Left lung (tissue), 10 donors: ENCODE measurements around the gene IL19. TPM values are rescaled to one million over a fixed set of nuclear protein-coding genes. Genes with fewer than 3 reads are reported as not detected.

Experiments
- ATAC-seq: fragments of 200-7000 bp; cut with Tn5 transposase; one replicate; pipeline ENCODE4 v1.9.1; 2020; ENCODE audit warnings: moderate library complexity
- DNase-seq, 4 donors: peaks; one replicate each; pipeline ENCODE4 v3.0.0-alpha.2; 2013 to 2020
- H3K27ac ChIP-seq, 2 donors: fragments of 200-600 bp; sonication (generic) in 1 of 2; one replicate each; pipeline versions ENCODE4 v1.5.0 to v1.8.0; 2020 to 2021
- H3K27me3 ChIP-seq, 2 donors: fragments of 200-600 bp; sonication (generic) in 1 of 2; one replicate each; pipeline versions ENCODE4 v1.5.0 to v1.8.0; 2020 to 2021
- H3K36me3 ChIP-seq, 2 donors: fragments of 200-600 bp; sonication (generic) in 1 of 2; one replicate each; pipeline versions ENCODE4 v1.5.0 to v1.8.0; 2020 to 2021
- H3K4me1 ChIP-seq, 2 donors: fragments of 200-600 bp; one replicate each; pipeline ENCODE4 v1.8.0; 2021
- H3K4me3 ChIP-seq, 2 donors: fragments of 200-600 bp; sonication (generic) in 1 of 2; one replicate each; pipeline versions ENCODE4 v1.5.0 to v1.8.0; 2020 to 2021; ENCODE audit warnings: mild to moderate bottlenecking in 1 of 2
- H3K9me3 ChIP-seq, 2 donors: fragments of 200-600 bp; sonication (generic) in 1 of 2; one replicate each; pipeline versions ENCODE4 v1.5.0 to v1.8.0; 2020 to 2021
- CTCF ChIP-seq, 2 donors: fragments of 200-600 bp; sonication (generic) in 1 of 2; IDR thresholded peaks; one replicate each; pipeline versions ENCODE4 v1.5.0 to v1.8.0; 2021; ENCODE audit warnings: antibody characterized with exemption in 2 of 2
- intact Hi-C, 2 donors: fragments of 100-400 bp; cut with DNase I; formaldehyde crosslinking; loops; one replicate each; pipeline versions ENCODE4 v1.11.2 to v1.14.2; 2022
- polyA plus RNA-seq, 6 donors: library from polyadenylated mRNA; unstranded; fragments of 120-200 nt; gene quantifications; one replicate each; pipeline ENCODE4 v1.2.1, GENCODE V29; 2013; ENCODE audit not compliant: insufficient read length in 6 of 6
- total RNA-seq, 2 donors: library from RNA; stranded (reverse); fragmentation: NEBNext Ultra II Directional; extraction: Animal tissue kit (Norgen Biotek cat#: 25700); gene quantifications; one replicate each; pipeline ENCODE4 v1.2.1, GENCODE V29; 2021
- donor health status: DM: no; HTN: yes; CAD: no.
- donor health status: DM: no; HTN: no; CAD: no.

The IL19 gene
- total and polyA plus RNA-seq, 8 donors = not detected

GRCh38 chr1:206729050-206729449, 41.5 kb upstream of the IL19 start:
- H3K4me3 ChIP-seq = no peak overlapping the region
- no peaks in the 10 kb centered on the region for H3K27me3 ChIP-seq
- H3K4me1 ChIP-seq = peaks cover 13 to 47% of the 10 kb centered on the region in 2 donors
- ATAC-seq (no peak), DNase-seq (no peak)
- H3K9me3 ChIP-seq = no peaks in the 10 kb centered on the region
- no peak overlapping the region for H3K27ac ChIP-seq
- intact Hi-C loops = loop anchor here in 1 of 2 donors (5.0 kb wide), 1 partner anchor 188 kb away; no protein-coding TSS in a partner anchor
- peaks cover 5 to 56% of the 10 kb centered on the region in 2 donors for H3K36me3 ChIP-seq
- no peak for TF ChIP-seq CTCF (IDR thresholded peaks at IDR 0.05)

GRCh38 chr1:206729507-206729906, 41.1 kb upstream of the IL19 start:
- no peak for DNase-seq
- Histone ChIP-seq H3K27me3 (no peaks in the 10 kb centered on the region), H3K9me3 (no peaks in the 10 kb centered on the region), H3K4me3 (no peak overlapping the region), H3K27ac (no peak overlapping the region), H3K4me1 (peaks cover 11 to 46% of the 10 kb centered on the region in 2 donors), H3K36me3 (peaks cover 5 to 60% of the 10 kb centered on the region in 2 donors)
- ATAC-seq = no peak
- TF ChIP-seq CTCF (IDR thresholded peaks at IDR 0.05) = no peak
- intact Hi-C loops = loop anchor here in 1 of 2 donors (5.0 kb wide), 1 partner anchor 188 kb away; no protein-coding TSS in a partner anchor

GRCh38 chr1:206732508-206732907, 38.1 kb upstream of the IL19 start:
- no peak for DNase-seq
- H3K4me1 ChIP-seq = peaks cover 0 to 45% of the 10 kb centered on the region in 2 donors
- H3K27me3 ChIP-seq = no peaks in the 10 kb centered on the region
- no peak overlapping the region for H3K4me3 ChIP-seq
- no peak overlapping the region for H3K27ac ChIP-seq
- no peaks in the 10 kb centered on the region for H3K9me3 ChIP-seq
- no peak for TF ChIP-seq CTCF (IDR thresholded peaks at IDR 0.05)
- intact Hi-C loops = no loop called here
- peaks cover 5 to 83% of the 10 kb centered on the region in 2 donors for H3K36me3 ChIP-seq
- no peak for ATAC-seq

- TF ChIP-seq CTCF (IDR thresholded peaks at IDR 0.05) = no peak
- Histone ChIP-seq H3K27me3 (no peaks in the 10 kb centered on the region), H3K36me3 (peaks cover 5 to 88% of the 10 kb centered on the region in 2 donors), H3K4me1 (peaks cover 0 to 45% of the 10 kb centered on the region in 2 donors), H3K27ac (no peak overlapping the region), H3K4me3 (no peak overlapping the region), H3K9me3 (no peaks in the 10 kb centered on the region)
- ATAC-seq (no peak), DNase-seq (no peak)
- intact Hi-C loops = no loop called here
Observed at GRCh38 chr1:206732992-206733391, 37.6 kb upstream of the IL19 start.

- H3K4me1 ChIP-seq = peaks cover 7 to 54% of the 10 kb centered on the region in 2 donors
- DNase-seq (no peak), ATAC-seq (peak; percentile 62)
- peak; percentile 58 to 77 for TF ChIP-seq CTCF (IDR thresholded peaks at IDR 0.05)
- H3K4me3 ChIP-seq = no peak overlapping the region
- no peaks in the 10 kb centered on the region for H3K27me3 ChIP-seq
- no peaks in the 10 kb centered on the region for H3K9me3 ChIP-seq
- H3K27ac ChIP-seq = no peak overlapping the region
- intact Hi-C loops = no loop called here
- H3K36me3 ChIP-seq = peaks cover 5 to 78% of the 10 kb centered on the region in 2 donors
Observed at GRCh38 chr1:206734499-206735142, 36.0 kb upstream of the IL19 start.
